ENCODE results near the gene STS. TPM values are rescaled to one million over a fixed set of nuclear protein-coding genes. Genes with fewer than 3 reads are reported as not detected.
A peak's percentile ranks its signal among the peaks of the same experiment; 100 is the strongest.

Gene STS
- total and polyA plus RNA-seq, 10 of the 15 experiments (the other 5 are each of a cell fraction or from before 2014, with no cell fraction given), result 1.6 to 19.4 (median 4.7) TPM

DNA sequence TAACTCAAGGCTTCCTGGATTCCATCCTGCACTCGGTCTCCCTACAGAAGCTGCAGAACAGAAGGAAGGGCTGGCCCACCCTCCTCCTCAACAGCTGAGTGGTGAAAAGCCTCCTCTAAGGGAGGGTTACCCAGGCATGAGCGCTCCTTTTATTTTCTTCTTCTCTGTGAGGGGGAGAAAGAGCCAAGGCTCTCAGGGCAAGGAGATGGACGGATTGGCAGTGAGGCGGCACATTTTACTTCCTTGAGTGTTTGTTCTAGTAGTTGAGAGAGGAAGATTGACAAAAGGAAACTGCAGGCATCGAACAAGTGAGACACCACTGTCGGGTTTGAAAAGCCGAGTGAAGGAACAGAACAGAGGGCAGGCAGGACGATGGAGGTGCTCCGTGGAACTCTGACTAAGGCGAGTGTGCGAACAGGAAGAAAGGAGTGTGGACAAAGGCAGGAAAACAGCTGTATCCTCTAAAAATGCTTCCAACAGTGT, 38.4 kb upstream of the STS start (continued):
- TF ChIP-seq, protein P1, sequence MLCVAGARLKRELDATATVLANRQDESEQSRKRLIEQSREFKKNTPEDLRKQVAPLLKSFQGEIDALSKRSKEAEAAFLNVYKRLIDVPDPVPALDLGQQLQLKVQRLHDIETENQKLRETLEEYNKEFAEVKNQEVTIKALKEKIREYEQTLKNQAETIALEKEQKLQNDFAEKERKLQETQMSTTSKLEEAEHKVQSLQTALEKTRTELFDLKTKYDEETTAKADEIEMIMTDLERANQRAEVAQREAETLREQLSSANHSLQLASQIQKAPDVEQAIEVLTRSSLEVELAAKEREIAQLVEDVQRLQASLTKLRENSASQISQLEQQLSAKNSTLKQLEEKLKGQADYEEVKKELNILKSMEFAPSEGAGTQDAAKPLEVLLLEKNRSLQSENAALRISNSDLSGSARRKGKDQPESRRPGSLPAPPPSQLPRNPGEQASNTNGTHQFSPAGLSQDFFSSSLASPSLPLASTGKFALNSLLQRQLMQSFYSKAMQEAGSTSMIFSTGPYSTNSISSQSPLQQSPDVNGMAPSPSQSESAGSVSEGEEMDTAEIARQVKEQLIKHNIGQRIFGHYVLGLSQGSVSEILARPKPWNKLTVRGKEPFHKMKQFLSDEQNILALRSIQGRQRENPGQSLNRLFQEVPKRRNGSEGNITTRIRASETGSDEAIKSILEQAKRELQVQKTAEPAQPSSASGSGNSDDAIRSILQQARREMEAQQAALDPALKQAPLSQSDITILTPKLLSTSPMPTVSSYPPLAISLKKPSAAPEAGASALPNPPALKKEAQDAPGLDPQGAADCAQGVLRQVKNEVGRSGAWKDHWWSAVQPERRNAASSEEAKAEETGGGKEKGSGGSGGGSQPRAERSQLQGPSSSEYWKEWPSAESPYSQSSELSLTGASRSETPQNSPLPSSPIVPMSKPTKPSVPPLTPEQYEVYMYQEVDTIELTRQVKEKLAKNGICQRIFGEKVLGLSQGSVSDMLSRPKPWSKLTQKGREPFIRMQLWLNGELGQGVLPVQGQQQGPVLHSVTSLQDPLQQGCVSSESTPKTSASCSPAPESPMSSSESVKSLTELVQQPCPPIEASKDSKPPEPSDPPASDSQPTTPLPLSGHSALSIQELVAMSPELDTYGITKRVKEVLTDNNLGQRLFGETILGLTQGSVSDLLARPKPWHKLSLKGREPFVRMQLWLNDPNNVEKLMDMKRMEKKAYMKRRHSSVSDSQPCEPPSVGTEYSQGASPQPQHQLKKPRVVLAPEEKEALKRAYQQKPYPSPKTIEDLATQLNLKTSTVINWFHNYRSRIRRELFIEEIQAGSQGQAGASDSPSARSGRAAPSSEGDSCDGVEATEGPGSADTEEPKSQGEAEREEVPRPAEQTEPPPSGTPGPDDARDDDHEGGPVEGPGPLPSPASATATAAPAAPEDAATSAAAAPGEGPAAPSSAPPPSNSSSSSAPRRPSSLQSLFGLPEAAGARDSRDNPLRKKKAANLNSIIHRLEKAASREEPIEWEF (IDR thresholded peaks at IDR 0.05; ENCODE audit: insufficient replicate concordance, low read depth, low read length), result no peak
- peak; percentile 92 for TF ChIP-seq MLLT1 (IDR thresholded peaks at IDR 0.05)

Measured in GM12878 (cell line).